Measurements from ENCODE around the gene SBNO2. TPM values are rescaled to one million over a fixed set of nuclear protein-coding genes. Genes with fewer than 3 reads are reported as not detected.

Gene SBNO2
- total and polyA plus RNA-seq, 9 of the 15 experiments (the other 6 are each of a cell fraction or from before 2014, with no cell fraction given), result 0.01 to 46.2 (median 6.7) TPM

DNA sequence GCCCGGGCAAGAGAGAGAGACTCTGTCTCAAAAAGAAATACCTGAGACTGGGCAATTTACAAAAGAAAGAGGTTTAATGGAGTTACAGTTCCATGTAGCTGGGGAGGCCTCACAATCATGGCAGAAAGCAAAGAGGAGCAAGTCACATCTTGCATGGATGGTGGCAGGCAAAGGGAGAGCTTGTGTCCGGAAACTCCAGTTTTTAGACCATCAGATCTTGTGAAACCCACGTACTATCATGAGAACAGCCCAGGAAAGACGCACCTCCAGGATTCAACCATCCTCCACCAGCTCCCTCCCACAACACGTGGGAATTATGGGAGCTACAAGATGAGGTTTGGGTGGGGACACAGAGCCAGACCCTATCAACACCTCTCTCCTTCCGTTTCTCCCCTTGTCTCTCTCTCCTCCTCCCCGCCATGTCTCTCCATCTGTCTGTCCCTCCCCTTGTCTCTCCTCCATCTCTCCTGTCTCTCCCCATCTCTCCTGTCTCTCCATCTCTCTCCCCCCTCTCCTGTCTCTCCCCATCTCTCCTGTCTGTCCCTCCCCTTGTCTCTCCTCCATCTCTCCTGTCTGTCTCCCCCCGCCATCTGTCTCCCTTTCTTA lies 88.9 kb downstream of the SBNO2 start (continued):
- TF ChIP-seq, protein P1, sequence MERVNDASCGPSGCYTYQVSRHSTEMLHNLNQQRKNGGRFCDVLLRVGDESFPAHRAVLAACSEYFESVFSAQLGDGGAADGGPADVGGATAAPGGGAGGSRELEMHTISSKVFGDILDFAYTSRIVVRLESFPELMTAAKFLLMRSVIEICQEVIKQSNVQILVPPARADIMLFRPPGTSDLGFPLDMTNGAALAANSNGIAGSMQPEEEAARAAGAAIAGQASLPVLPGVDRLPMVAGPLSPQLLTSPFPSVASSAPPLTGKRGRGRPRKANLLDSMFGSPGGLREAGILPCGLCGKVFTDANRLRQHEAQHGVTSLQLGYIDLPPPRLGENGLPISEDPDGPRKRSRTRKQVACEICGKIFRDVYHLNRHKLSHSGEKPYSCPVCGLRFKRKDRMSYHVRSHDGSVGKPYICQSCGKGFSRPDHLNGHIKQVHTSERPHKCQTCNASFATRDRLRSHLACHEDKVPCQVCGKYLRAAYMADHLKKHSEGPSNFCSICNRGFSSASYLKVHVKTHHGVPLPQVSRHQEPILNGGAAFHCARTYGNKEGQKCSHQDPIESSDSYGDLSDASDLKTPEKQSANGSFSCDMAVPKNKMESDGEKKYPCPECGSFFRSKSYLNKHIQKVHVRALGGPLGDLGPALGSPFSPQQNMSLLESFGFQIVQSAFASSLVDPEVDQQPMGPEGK (CRISPR knock-in tag; IDR thresholded peaks at IDR 0.05; ENCODE audit: borderline replicate concordance), result no peak
- TF ChIP-seq FOXA1 (IDR thresholded peaks at IDR 0.05; ENCODE audit: borderline replicate concordance) (no peak), MGA (IDR thresholded peaks at IDR 0.05) (no peak), RAD21 (CRISPR knock-in tag; conservative IDR thresholded peaks at IDR 0.05 in 1 of 2, IDR thresholded peaks at IDR 0.05 in 1 of 2) (no peak), IRF2 (CRISPR knock-in tag; IDR thresholded peaks at IDR 0.05) (no peak), ZNF140 (CRISPR knock-in tag; IDR thresholded peaks at IDR 0.05) (no peak), ARID3A (IDR thresholded peaks at IDR 0.05; ENCODE audit: borderline replicate concordance, low read depth, low read length) (no peak), MITF (IDR thresholded peaks at IDR 0.05) (no peak), KLF10 (CRISPR knock-in tag; IDR thresholded peaks at IDR 0.05) (no peak), CHD4 (IDR thresholded peaks at IDR 0.05; ENCODE audit: insufficient read depth, insufficient replicate concordance, low read depth, low read length, poor library complexity, severe bottlenecking) (no peak)
